NCI-H146 treated with DMSO at 0.1 percent for 48 hours (cell line): ENCODE results near the gene CYS1.
"Not testable (repeated sequence)": the region's sequence is repeated elsewhere in the genome, so short reads cannot be mapped to it uniquely, and the experiment has no call there.

Source experiments
- DNase-seq: peaks from one replicate; lab custom pipeline; 2025; ENCODE audit not compliant: unreplicated experiment; lab: John Stamatoyannopoulos, UW

Gene CYS1

GRCh38 chr2:10079870-10080535, at the start of gene CYS1:
TSS of gene CYS1 (minus strand) at chr2:10080411. CDS start at chr2:10080223, 188 bp downstream.
- no peak for DNase-seq

- no peak for DNase-seq
Measured at GRCh38 chr2:10129490-10129889, 49.3 kb upstream of the CYS1 start.

GRCh38 chr2:10128420-10128819, 48.2 kb upstream of the CYS1 start:
- no peak for DNase-seq

GRCh38 chr2:10126632-10127026, 46.4 kb upstream of the CYS1 start:
- no peak for DNase-seq

GRCh38 chr2:10125842-10126631, 45.8 kb upstream of the CYS1 start:
- DNase-seq: no peak

- peak; percentile 74 for DNase-seq
Measured at GRCh38 chr2:10124538-10125045, 44.4 kb upstream of the CYS1 start.

- no peak for DNase-seq
Measured at GRCh38 chr2:10123281-10123680, 43.1 kb upstream of the CYS1 start.

GRCh38 chr2:10122500-10123280, 42.5 kb upstream of the CYS1 start, which contains the start of gene RRM2:
TSS of gene RRM2 (plus strand) at chr2:10122739. CDS start at chr2:10122799, 60 bp downstream.
- peak; percentile 89 for DNase-seq

- no peak for DNase-seq
Measured at GRCh38 chr2:10120877-10121574, 40.8 kb upstream of the CYS1 start.

- peak; percentile 94 for DNase-seq
Measured at GRCh38 chr2:10120158-10120876, 40.1 kb upstream of the CYS1 start.

GRCh38 chr2:10119601-10120157, 39.5 kb upstream of the CYS1 start:
- DNase-seq: no peak

GRCh38 chr2:10119027-10119325, 38.8 kb upstream of the CYS1 start:
- no peak for DNase-seq

- no peak for DNase-seq
Measured at GRCh38 chr2:10109311-10109710, 29.1 kb upstream of the CYS1 start.

GRCh38 chr2:10104906-10105305, 24.7 kb upstream of the CYS1 start:
- DNase-seq: not testable (repeated sequence)

GRCh38 chr2:10103179-10103578, 23.0 kb upstream of the CYS1 start:
- no peak for DNase-seq

- DNase-seq: no peak
Measured at GRCh38 chr2:10101491-10101890, 21.3 kb upstream of the CYS1 start.

GRCh38 chr2:10097352-10098148, 17.3 kb upstream of the CYS1 start:
- peak; percentile 47 for DNase-seq

- DNase-seq: no peak
Measured at GRCh38 chr2:10096641-10097040, 16.4 kb upstream of the CYS1 start.

GRCh38 chr2:10095175-10095574, 15.0 kb upstream of the CYS1 start:
- DNase-seq: no peak
